Kidney (tissue), 14 donors: ENCODE data around the gene ATAD2B. TPM values are rescaled to one million over a fixed set of nuclear protein-coding genes. Genes with fewer than 3 reads are reported as not detected.
A peak's percentile ranks its signal among the peaks of the same experiment; 100 is the strongest.

ENCODE experiments used
- DNase-seq, 5 donors: peaks; one replicate each; pipeline ENCODE4 v3.0.0-alpha.2; 2013 to 2020
- FAIRE-seq: peaks from 2 replicates; lab custom pipeline; 2012; peaks lifted over from hg19 to GRCh38; lab: Jason Lieb, UNC
- H3K27ac ChIP-seq, 2 donors: one replicate each; pipeline ENCODE4 v1.7.0; 2013; ENCODE audit warnings: low read depth in 2 of 2, low read length in 2 of 2, inconsistent platforms in 1 of 2
- H3K27me3 ChIP-seq: one replicate; pipeline ENCODE4 v1.7.1; 2013; ENCODE audit warnings: low read length, inconsistent platforms; ENCODE audit not compliant: control insufficient read depth, insufficient read depth
- H3K36me3 ChIP-seq, 3 donors: one replicate each; pipeline versions ENCODE4 v1.7.0 to v1.7.1; 2013; ENCODE audit warnings: low read length in 3 of 3, control low read depth in 1 of 3, inconsistent platforms in 1 of 3; ENCODE audit not compliant: insufficient read depth in 3 of 3, control insufficient read depth in 2 of 3
- H3K4me1 ChIP-seq, 3 donors: one replicate each; pipeline versions ENCODE4 v1.7.0 to v1.7.1; 2013; ENCODE audit warnings: low read length in 3 of 3, inconsistent platforms in 1 of 3, low read depth in 1 of 3; ENCODE audit not compliant: control insufficient read depth in 2 of 3, insufficient read depth in 2 of 3
- H3K4me3 ChIP-seq, 3 donors: one replicate each; pipeline versions ENCODE4 v1.7.0 to v1.8.1; 2013; ENCODE audit warnings: low read length in 3 of 3, control low read depth in 1 of 3, inconsistent platforms in 1 of 3
- H3K9ac ChIP-seq, 3 donors: one replicate each; pipeline versions ENCODE4 v1.7.0 to v1.7.1; 2013; ENCODE audit warnings: low read length in 3 of 3, control low read depth in 1 of 3, inconsistent platforms in 1 of 3
- H3K9me3 ChIP-seq, 3 donors: one replicate each; pipeline versions ENCODE4 v1.7.0 to v1.7.1; 2013; ENCODE audit warnings: low read length in 3 of 3, control low read depth in 1 of 3, inconsistent platforms in 1 of 3; ENCODE audit not compliant: control insufficient read depth in 2 of 3, insufficient read depth in 1 of 3
- intact Hi-C: fragments of 100-400 bp; cut with DNase I; formaldehyde crosslinking; loops from one replicate; pipeline ENCODE4 v1.11.1; 2022
- polyA plus RNA-seq: library from polyadenylated mRNA; stranded (reverse); fragments of 350-450 nt; fragmentation: Illumina TruSeq; extraction: RNeasy Lipid Tissue Mini Kit (QIAGEN cat#74804); gene quantifications from one replicate; pipeline ENCODE4 v1.2.3, GENCODE V29; 2014; ENCODE audit warnings: low read depth, low replicate concordance; ENCODE audit not compliant: insufficient read depth
- total RNA-seq: library from RNA; stranded (reverse); fragmentation: NEBNext Ultra II Directional; extraction: Animal tissue kit (Norgen Biotek cat#: 25700); gene quantifications from one replicate; pipeline ENCODE4 v1.2.1, GENCODE V29; 2021
- TF ChIP-seq, protein P1 (sequence below): IDR thresholded peaks from 3 replicates; pipeline ENCODE4 v1.5.1; 2012; ENCODE audit warnings: mild to moderate bottlenecking, moderate library complexity, borderline replicate concordance; ENCODE audit not compliant: insufficient read depth; ENCODE audit errors: extremely low read depth
- donor health status: control.
- donor health status: control.
- donor health status: control.
- donor health status: control.
- donor health status: control.
- donor health status: DM: yes; HTN: yes; CAD: no.
- donor health status: Normal renal cell carcinoma (clear cell type).

Gene ATAD2B
- total and polyA plus RNA-seq, 2 donors from 2014 or later = 2.3 to 28.7 TPM

DNA sequence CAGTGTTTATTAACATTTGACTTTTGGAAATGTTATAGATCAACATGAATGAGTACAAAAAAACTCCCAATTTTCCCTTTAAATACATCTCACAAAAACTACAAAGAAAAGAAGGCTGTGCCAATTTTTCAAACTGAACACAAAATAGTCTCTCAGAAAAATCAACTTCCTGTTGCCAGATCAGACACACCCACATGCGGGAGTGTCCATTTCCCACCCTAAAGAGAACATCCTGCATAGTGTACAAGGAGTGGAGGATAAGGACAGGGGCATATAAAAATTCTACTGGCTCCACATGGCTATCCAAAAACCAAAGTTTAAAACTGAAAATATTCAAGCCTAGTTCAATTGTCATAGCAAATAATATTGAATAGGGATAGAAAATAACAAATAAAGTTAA lies 165.3 kb downstream of the ATAD2B start:
- Histone ChIP-seq H3K9me3 (no peaks in the 10 kb centered on the region), H3K27ac (no peak overlapping the region), H3K4me1 (no peaks in the 10 kb centered on the region), H3K36me3 (no peaks in the 10 kb centered on the region), H3K9ac (no peak overlapping the region), H3K27me3 (no peaks in the 10 kb centered on the region), H3K4me3 (no peak overlapping the region)
- intact Hi-C loops = no loop called here
- FAIRE-seq (no peak), DNase-seq (peak in 1 of 5 donors; percentile 7)
- TF ChIP-seq, protein P1, sequence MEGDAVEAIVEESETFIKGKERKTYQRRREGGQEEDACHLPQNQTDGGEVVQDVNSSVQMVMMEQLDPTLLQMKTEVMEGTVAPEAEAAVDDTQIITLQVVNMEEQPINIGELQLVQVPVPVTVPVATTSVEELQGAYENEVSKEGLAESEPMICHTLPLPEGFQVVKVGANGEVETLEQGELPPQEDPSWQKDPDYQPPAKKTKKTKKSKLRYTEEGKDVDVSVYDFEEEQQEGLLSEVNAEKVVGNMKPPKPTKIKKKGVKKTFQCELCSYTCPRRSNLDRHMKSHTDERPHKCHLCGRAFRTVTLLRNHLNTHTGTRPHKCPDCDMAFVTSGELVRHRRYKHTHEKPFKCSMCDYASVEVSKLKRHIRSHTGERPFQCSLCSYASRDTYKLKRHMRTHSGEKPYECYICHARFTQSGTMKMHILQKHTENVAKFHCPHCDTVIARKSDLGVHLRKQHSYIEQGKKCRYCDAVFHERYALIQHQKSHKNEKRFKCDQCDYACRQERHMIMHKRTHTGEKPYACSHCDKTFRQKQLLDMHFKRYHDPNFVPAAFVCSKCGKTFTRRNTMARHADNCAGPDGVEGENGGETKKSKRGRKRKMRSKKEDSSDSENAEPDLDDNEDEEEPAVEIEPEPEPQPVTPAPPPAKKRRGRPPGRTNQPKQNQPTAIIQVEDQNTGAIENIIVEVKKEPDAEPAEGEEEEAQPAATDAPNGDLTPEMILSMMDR = no peak

DNA sequence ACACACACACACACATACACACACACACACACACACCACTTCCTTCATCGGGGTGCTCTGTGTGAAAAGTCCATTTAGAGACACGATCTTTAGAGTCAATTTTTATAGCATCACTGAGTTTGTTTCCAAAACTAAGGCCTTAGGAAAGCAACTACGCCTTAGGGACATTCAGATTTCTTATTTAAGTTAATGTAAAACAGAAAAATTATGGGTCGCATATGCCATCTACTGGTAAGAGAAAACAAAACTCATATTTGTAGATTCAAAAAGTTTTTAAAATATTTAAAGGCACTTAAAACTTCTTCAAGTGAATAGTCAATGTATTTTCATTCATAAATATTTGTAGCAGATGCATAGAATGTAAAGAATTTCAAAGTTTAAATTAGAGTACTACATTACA lies 166.2 kb downstream of the ATAD2B start:
- intact Hi-C loops = no loop called here
- no peak overlapping the region for H3K9ac ChIP-seq
- H3K4me1 ChIP-seq = no peaks in the 10 kb centered on the region
- peaks cover 0 to 3% (median 0%) of the 10 kb centered on the region in 3 donors for H3K36me3 ChIP-seq
- H3K27me3 ChIP-seq = no peaks in the 10 kb centered on the region
- no peak overlapping the region for H3K27ac ChIP-seq
- no peaks in the 10 kb centered on the region for H3K9me3 ChIP-seq
- FAIRE-seq = peak; percentile 58
- DNase-seq = peak in 2 of 5 donors; percentile 65 to 71
- TF ChIP-seq, protein P1 = no peak
- H3K4me3 ChIP-seq = no peak overlapping the region

DNA sequence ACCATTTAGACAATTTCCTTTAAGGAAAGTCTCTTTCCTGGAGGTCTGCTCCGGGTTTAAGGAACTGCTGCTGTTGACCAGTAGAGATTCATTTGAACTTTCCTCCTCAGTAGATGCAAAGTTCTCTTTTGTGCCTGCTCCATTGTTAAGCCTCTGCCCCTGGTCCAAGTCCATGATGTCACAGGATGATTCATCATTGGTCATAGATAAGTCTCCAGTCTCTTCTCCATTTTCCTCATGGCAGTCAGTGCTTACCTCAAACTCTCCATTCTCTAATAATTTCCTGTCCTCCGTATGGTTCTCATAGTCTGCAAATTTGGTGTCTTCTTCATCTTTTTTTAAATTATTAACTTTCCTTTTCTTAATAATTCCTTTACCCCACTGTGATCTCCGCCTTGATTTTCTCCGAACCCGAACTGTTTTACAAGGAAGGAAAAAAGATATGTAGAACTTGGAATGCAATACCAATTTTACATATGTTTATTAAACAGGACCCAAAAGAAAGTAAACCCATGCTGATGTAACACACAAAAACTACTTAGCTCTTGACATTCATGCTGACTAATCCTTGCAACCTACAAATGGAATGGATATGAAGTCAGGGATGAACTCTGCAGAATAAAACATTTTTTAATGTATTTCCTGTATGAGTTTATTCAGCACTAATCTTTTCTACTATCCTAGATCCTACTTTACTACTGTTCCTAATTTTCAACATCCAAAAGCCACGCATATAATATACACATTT lies 169.1 kb downstream of the ATAD2B start:
- Histone ChIP-seq H3K4me1 (no peaks in the 10 kb centered on the region), H3K4me3 (no peak overlapping the region), H3K27me3 (no peaks in the 10 kb centered on the region), H3K36me3 (peaks cover 0 to 6% (median 2%) of the 10 kb centered on the region in 3 donors), H3K9ac (no peak overlapping the region), H3K9me3 (no peaks in the 10 kb centered on the region), H3K27ac (no peak overlapping the region)
- TF ChIP-seq, protein P1 = no peak
- FAIRE-seq (no peak), DNase-seq (no peak)
- intact Hi-C loops = no loop called here
